ENCODE results near the gene CLINT1.
A peak's percentile ranks its signal among the peaks of the same experiment; 100 is the strongest.

Gene CLINT1

GRCh38 chr5:157761690-157762621 is 97.0 kb downstream of the CLINT1 start:
- no peak for DNase-seq (ENCODE audit: low read depth in 2 of 2)

GRCh38 chr5:157758706-157759105 is 100.2 kb downstream of the CLINT1 start:
- no peak for DNase-seq (ENCODE audit: low read depth in 2 of 2)

- DNase-seq (ENCODE audit: low read depth in 2 of 2), result no peak
Measured at GRCh38 chr5:157756122-157756521, 102.8 kb downstream of the CLINT1 start.

GRCh38 chr5:157750320-157750719 is 108.6 kb downstream of the CLINT1 start:
- DNase-seq (ENCODE audit: low read depth in 2 of 2), result no peak

- no peak for DNase-seq (ENCODE audit: low read depth in 2 of 2)
Measured at GRCh38 chr5:157749462-157749799, 109.5 kb downstream of the CLINT1 start.

- DNase-seq (ENCODE audit: low read depth in 2 of 2), result no peak
Measured at GRCh38 chr5:157748760-157749461, 110.0 kb downstream of the CLINT1 start.

- DNase-seq (ENCODE audit: low read depth in 2 of 2), result no peak
Measured at GRCh38 chr5:157747766-157748700, 110.9 kb downstream of the CLINT1 start.

GRCh38 chr5:157747173-157747740 is 111.7 kb downstream of the CLINT1 start:
- no peak for DNase-seq (ENCODE audit: low read depth in 2 of 2)

- no peak for DNase-seq (ENCODE audit: low read depth in 2 of 2)
Measured at GRCh38 chr5:157745041-157745456, 113.9 kb downstream of the CLINT1 start.

- DNase-seq (ENCODE audit: low read depth in 2 of 2), result no peak
Measured at GRCh38 chr5:157744051-157745011, 114.6 kb downstream of the CLINT1 start.

- DNase-seq (ENCODE audit: low read depth in 2 of 2), result peak; percentile 85 to 86
Measured at GRCh38 chr5:157743163-157744050, 115.5 kb downstream of the CLINT1 start, which contains the start of gene LSM11. LSM11 (plus strand) TSS chr5:157743712; CDS start chr5:157743751, 39 bp downstream.

GRCh38 chr5:157741131-157741530 is 117.8 kb downstream of the CLINT1 start:
- DNase-seq (ENCODE audit: low read depth in 2 of 2), result no peak

GRCh38 chr5:157740229-157740610 is 118.7 kb downstream of the CLINT1 start:
- no peak for DNase-seq (ENCODE audit: low read depth in 2 of 2)

GRCh38 chr5:157739388-157740228 is 119.3 kb downstream of the CLINT1 start:
- no peak for DNase-seq (ENCODE audit: low read depth in 2 of 2)

GRCh38 chr5:157735991-157736390 is 123.0 kb downstream of the CLINT1 start:
- no peak for DNase-seq (ENCODE audit: low read depth in 2 of 2)

All from stimulated activated CD4-positive, alpha-beta T cell treated with anti-CD3 and anti-CD28 coated beads, Interleukin-12 subunit alpha, Interleukin-12 subunit beta, amount 100 ng/mL, for 24 hours (primary cell).